Fibroblast of villous mesenchyme (primary cell): ENCODE results near the gene IL22. TPM values are rescaled to one million over a fixed set of nuclear protein-coding genes. Genes with fewer than 3 reads are reported as not detected.

Experiments used
- DNase-seq: peaks from one replicate; pipeline ENCODE4 v3.0.0-alpha.2; 2010; ENCODE audit warnings: low read depth
- H3K4me3 ChIP-seq: 2 replicates; pipeline ENCODE4 v1.5.1; 2011; ENCODE audit warnings: low read depth, mild to moderate bottlenecking, low read length
- total RNA-seq: library from RNA; depleted of rRNA; stranded (reverse); fragments of >200 nt; gene quantifications from 2 replicates; pipeline ENCODE4 v1.2.3, GENCODE V29; 2012
- TF ChIP-seq, protein P1 (sequence below): IDR thresholded peaks from 2 replicates; pipeline ENCODE4 v1.5.1; 2012; ENCODE audit warnings: low read depth, mild to moderate bottlenecking, low read length; ENCODE audit not compliant: insufficient read depth

The IL22 gene
- total RNA-seq, 1 donor: not detected

DNA sequence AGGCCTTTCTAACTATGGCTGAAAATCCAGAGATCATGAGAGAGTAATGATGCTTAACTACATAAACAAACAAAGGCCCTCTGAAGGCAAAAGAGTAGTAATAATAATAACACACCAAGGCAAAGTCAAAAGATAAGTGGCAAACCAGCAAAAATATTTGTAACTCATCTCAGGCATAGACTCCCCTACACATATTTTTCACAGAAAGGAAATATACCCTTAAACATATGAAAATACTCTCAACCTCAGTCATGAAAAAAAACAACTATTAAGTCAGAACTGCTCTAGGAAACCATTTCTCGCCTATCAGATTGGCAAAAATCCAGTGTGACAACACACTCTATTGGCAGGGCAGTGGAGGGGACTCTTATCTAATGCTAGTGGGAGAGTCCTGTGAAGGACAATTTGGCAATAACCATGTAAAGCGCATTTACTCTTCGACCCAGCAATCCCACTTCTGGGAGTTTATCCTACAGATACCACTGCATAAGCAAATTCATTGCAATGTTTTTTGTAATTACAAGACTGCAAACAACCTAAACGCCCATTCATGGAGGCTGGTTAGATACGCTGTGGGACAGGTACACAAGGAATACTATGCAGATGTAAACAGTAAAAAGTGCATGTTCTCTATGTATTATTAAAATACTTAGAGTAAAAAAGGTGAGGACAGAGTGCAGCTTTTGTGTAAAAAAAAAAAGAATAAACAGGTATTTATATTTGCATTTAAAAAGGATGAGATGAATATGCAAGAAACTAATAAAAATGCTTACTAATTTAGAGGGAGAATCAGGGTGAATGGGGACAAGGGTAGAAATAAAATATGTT, 26.0 kb upstream of the IL22 start:
- peak; percentile 45 for DNase-seq
- no peak overlapping the region for H3K4me3 ChIP-seq
- TF ChIP-seq, protein P1, sequence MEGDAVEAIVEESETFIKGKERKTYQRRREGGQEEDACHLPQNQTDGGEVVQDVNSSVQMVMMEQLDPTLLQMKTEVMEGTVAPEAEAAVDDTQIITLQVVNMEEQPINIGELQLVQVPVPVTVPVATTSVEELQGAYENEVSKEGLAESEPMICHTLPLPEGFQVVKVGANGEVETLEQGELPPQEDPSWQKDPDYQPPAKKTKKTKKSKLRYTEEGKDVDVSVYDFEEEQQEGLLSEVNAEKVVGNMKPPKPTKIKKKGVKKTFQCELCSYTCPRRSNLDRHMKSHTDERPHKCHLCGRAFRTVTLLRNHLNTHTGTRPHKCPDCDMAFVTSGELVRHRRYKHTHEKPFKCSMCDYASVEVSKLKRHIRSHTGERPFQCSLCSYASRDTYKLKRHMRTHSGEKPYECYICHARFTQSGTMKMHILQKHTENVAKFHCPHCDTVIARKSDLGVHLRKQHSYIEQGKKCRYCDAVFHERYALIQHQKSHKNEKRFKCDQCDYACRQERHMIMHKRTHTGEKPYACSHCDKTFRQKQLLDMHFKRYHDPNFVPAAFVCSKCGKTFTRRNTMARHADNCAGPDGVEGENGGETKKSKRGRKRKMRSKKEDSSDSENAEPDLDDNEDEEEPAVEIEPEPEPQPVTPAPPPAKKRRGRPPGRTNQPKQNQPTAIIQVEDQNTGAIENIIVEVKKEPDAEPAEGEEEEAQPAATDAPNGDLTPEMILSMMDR: no peak

DNA sequence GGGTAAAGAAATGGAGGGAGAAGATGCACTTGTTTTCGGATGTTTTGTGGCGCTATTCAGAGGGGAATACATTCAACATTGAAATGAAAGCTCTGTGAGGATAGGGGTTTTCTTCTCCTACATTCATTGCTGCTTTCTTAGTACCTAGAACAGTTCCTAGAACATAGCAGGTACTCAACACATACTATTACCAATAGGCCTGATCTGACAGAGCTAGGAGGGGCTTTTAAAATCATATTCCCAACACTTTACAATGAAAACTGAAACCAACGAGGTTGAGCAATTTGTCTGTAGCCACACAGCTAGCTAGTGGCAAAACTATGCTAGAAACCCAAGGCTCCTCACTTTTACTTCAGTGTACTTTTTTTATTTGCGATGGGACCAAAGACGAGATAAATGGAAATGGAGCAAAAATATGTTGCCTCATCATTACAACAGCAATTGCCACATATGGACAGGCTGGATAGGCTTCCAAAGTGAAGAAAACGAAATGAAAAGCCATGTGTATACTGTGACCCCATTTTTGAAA, 23.1 kb upstream of the IL22 start:
- TF ChIP-seq, protein P1: no peak
- DNase-seq: peak; percentile 52
- H3K4me3 ChIP-seq: no peak overlapping the region

DNA sequence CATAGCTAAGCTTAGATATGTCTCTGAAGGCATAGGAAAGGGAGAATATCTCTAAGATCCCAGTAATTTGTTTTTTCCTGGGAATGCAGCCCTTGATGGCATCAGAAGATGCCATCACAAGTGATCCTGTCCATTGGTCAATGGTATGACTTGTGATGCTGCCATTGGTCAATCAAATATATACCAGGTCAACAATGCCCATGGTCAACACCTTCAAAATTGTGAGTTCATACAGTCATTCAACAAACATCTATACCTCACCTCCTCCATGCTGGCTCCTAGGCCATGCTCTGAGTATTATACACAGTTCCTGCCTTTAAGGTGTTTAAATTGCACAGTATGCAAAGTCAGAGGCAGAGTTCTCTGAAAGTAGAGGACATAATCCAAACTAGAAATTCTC, 19.3 kb upstream of the IL22 start:
- DNase-seq: no peak
- no peak overlapping the region for H3K4me3 ChIP-seq
- TF ChIP-seq, protein P1: no peak

DNA sequence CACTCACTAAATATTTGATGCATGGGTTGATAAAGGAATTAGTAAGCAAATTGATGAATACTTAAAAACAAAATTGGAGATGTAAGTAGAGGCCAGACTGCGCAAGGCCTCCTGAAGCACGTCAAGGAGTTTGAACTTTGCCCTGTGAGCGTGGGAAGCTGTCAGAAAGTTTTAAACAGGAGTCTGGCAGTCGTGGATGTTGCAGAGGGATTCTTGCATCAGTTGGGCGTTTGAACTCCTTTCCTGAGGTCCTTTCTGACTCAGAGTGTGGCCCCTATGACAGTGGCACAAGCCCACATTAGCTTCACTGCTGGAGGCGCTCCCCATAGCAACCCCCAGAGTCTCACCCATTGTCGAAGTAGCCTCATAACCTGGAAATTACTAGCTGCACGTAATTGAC, 17.9 kb upstream of the IL22 start:
- TF ChIP-seq, protein P1: no peak
- H3K4me3 ChIP-seq: no peak overlapping the region
- peak; percentile 94 for DNase-seq

DNA sequence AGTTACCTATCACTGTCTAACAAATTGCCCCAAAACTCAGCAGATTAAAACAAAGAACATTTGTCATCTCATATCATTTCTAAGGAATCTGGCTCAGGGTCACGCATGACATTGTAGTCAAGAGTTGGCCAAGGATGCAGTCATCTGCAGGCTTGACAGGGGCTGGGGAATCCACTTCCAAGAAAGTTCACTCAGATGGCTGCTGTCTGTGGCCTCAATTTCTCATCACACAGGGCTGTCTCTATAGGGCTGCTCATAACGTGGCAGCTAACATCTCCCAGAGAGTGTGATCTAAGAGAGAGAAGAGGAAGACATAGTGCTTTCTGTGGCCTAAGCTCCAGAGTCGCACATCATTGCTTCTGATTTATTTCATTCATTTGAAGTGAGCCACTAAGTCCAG, 17.0 kb upstream of the IL22 start:
- TF ChIP-seq, protein P1: no peak
- H3K4me3 ChIP-seq: no peak overlapping the region
- DNase-seq: no peak

DNA sequence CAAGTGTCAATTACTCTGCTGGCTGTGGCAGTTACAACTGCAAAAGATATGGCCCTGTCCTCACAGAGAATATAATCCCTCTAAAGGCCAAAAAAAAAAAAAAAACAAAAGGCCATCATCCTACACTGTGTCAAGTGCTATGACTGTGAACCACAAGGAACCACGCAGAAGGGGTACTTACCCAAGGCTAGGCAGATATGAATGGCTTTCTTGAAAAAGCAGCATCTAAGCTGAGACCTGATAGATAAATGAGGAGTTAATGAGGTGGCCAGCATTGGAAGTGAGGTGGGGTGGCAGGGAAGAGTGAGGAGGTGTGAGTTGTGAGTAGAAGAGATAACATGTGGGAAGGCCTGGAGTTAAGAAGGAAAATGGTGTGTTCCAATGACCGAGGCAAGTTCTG, 16.4 kb upstream of the IL22 start:
- TF ChIP-seq, protein P1: no peak
- no peak overlapping the region for H3K4me3 ChIP-seq
- DNase-seq: no peak
